Osteocyte (in vitro differentiated cells): ENCODE data around the gene IKZF1. TPM values are rescaled to one million over a fixed set of nuclear protein-coding genes. Genes with fewer than 3 reads are reported as not detected.

Source experiments
- DNase-seq: peaks from one replicate; pipeline ENCODE4 v3.0.0; 2021; ENCODE audit warnings: mixed read lengths; ENCODE audit not compliant: unreplicated experiment; ENCODE audit errors: extremely low spot score
- H3K27ac Mint-ChIP-seq: one replicate; pipeline ENCODE4 v1.8.0; 2021; ENCODE audit warnings: mild to moderate bottlenecking, mixed read lengths; ENCODE audit not compliant: unreplicated experiment
- H3K27me3 Mint-ChIP-seq: one replicate; pipeline ENCODE4 v1.8.0; 2021; ENCODE audit warnings: mixed read lengths; ENCODE audit not compliant: unreplicated experiment
- H3K36me3 Mint-ChIP-seq: one replicate; pipeline ENCODE4 v1.8.0; 2021; ENCODE audit warnings: mixed read lengths; ENCODE audit not compliant: unreplicated experiment
- H3K4me1 Mint-ChIP-seq: one replicate; pipeline ENCODE4 v1.8.0; 2021; ENCODE audit warnings: mixed read lengths; ENCODE audit not compliant: unreplicated experiment
- H3K4me3 Mint-ChIP-seq: one replicate; pipeline ENCODE4 v1.8.0; 2021; ENCODE audit warnings: mild to moderate bottlenecking, moderate library complexity, mixed read lengths; ENCODE audit not compliant: unreplicated experiment
- H3K9me3 Mint-ChIP-seq: one replicate; pipeline ENCODE4 v1.8.0; 2021; ENCODE audit warnings: mixed read lengths; ENCODE audit not compliant: unreplicated experiment
- total RNA-seq: library from RNA; stranded (reverse); gene quantifications from 2 replicates; pipeline ENCODE4 v1.2.1, GENCODE V29; 2021
- TF ChIP-seq, protein P1 (sequence below): fragments of 200-600 bp; sonication (generic); IDR thresholded peaks from 2 replicates; pipeline ENCODE4 v1.5.0; 2021; ENCODE audit warnings: antibody characterized with exemption, mild to moderate bottlenecking, moderate library complexity

Gene IKZF1
- total RNA-seq, 1 donor from 2014 or later = not detected

GRCh38 chr7:50413561-50413960 lies 109.0 kb downstream of the IKZF1 start:
- H3K4me3 Mint-ChIP-seq = no peak overlapping the region
- peaks cover 3% of the 10 kb centered on the region for H3K27me3 Mint-ChIP-seq
- DNase-seq = no peak
- H3K9me3 Mint-ChIP-seq = no peaks in the 10 kb centered on the region
- H3K27ac Mint-ChIP-seq = no peak overlapping the region
- no peaks in the 10 kb centered on the region for H3K4me1 Mint-ChIP-seq
- TF ChIP-seq, protein P1, sequence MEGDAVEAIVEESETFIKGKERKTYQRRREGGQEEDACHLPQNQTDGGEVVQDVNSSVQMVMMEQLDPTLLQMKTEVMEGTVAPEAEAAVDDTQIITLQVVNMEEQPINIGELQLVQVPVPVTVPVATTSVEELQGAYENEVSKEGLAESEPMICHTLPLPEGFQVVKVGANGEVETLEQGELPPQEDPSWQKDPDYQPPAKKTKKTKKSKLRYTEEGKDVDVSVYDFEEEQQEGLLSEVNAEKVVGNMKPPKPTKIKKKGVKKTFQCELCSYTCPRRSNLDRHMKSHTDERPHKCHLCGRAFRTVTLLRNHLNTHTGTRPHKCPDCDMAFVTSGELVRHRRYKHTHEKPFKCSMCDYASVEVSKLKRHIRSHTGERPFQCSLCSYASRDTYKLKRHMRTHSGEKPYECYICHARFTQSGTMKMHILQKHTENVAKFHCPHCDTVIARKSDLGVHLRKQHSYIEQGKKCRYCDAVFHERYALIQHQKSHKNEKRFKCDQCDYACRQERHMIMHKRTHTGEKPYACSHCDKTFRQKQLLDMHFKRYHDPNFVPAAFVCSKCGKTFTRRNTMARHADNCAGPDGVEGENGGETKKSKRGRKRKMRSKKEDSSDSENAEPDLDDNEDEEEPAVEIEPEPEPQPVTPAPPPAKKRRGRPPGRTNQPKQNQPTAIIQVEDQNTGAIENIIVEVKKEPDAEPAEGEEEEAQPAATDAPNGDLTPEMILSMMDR = no peak
- H3K36me3 Mint-ChIP-seq = no peaks in the 10 kb centered on the region

GRCh38 chr7:50415844-50416364 lies 111.4 kb downstream of the IKZF1 start:
- no peaks in the 10 kb centered on the region for H3K36me3 Mint-ChIP-seq
- no peak for DNase-seq
- H3K27ac Mint-ChIP-seq = no peak overlapping the region
- H3K27me3 Mint-ChIP-seq = peaks cover 3% of the 10 kb centered on the region
- H3K4me3 Mint-ChIP-seq = no peak overlapping the region
- TF ChIP-seq, protein P1 = no peak
- H3K4me1 Mint-ChIP-seq = no peaks in the 10 kb centered on the region
- H3K9me3 Mint-ChIP-seq = no peaks in the 10 kb centered on the region

GRCh38 chr7:50416527-50417182 lies 112.1 kb downstream of the IKZF1 start:
- peaks cover 3% of the 10 kb centered on the region for H3K27me3 Mint-ChIP-seq
- TF ChIP-seq, protein P1 = no peak
- no peaks in the 10 kb centered on the region for H3K9me3 Mint-ChIP-seq
- H3K36me3 Mint-ChIP-seq = no peaks in the 10 kb centered on the region
- H3K4me3 Mint-ChIP-seq = no peak overlapping the region
- no peaks in the 10 kb centered on the region for H3K4me1 Mint-ChIP-seq
- H3K27ac Mint-ChIP-seq = no peak overlapping the region
- DNase-seq = no peak

DNA sequence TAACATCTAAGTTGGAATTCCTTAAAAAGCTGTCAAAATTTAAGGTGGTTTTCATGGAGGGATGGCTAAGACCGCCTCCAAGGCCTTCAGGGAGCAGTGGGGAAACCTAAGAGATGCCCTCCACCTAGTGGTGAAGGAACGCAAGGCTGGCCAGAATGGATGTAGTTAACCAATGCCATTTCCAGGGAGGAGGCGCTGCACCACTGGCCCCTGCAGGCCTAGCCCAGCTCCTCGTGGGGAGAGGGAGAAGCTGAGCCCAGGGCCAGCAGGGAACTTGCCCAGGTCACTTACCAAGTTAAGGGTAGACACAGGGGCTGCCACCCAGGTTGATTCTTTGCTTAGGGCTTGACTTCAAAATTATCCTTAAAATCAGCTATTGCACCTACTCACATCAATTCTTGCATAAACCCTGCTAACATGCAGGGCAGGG lies 113.6 kb downstream of the IKZF1 start:
- Mint-ChIP-seq H3K4me1 (no peaks in the 10 kb centered on the region), H3K36me3 (no peaks in the 10 kb centered on the region), H3K9me3 (no peaks in the 10 kb centered on the region), H3K27me3 (peaks cover 3% of the 10 kb centered on the region), H3K27ac (no peak overlapping the region), H3K4me3 (no peak overlapping the region)
- TF ChIP-seq, protein P1 = peak; percentile 89
- peak; percentile 88 for DNase-seq

DNA sequence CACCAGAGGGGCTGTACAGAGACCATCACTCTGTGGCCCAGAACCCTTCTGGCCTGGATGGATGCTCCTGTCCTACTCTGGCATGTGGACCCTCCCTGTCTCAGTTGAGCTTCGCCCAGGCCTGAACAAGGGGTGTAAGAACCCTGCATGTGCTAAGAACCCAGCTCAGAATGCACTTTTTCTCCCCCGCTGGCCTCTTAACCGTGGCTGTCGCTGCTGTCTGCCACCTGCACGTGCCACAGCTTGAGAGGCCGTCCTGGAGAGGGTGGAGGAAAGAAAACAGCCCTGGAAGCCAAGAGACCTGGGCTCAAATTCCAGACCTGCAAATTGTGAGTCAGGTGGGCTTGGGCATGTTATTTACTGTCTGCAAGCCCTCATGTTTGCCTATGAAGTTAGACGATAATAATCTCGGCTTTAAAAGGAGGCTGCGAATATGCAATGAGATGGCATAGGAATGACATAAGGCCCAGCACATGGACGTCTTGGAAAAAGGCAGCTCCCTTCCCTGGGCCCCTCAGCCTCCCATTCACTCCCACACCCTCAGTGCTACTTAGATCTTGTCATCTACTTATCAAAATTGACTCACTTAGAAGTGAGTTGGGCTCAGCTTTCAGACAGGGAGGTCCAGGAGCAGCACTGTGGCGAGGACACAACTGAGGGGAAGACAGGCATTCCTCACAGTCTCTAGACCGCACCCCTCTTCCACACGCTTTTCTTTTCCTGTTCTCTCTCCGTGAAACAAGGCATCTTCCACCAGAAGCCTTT lies 114.2 kb downstream of the IKZF1 start:
- Mint-ChIP-seq H3K27ac (no peak overlapping the region), H3K4me3 (no peak overlapping the region)
- no peak for DNase-seq

More for the DNA sequence above, 114.2 kb downstream of the IKZF1 start:
- Mint-ChIP-seq H3K4me1 (no peaks in the 10 kb centered on the region), H3K27me3 (peaks cover 3% of the 10 kb centered on the region), H3K36me3 (no peaks in the 10 kb centered on the region), H3K9me3 (no peaks in the 10 kb centered on the region)
- TF ChIP-seq, protein P1 = no peak
